GM23248 (cell line): ENCODE measurements around the gene ANKS3. TPM values are rescaled to one million over a fixed set of nuclear protein-coding genes. Genes with fewer than 3 reads are reported as not detected.

ENCODE experiments used
- DNase-seq: peaks from one replicate; pipeline ENCODE4 v3.0.0-alpha.2; 2015
- H2AFZ ChIP-seq: fragments of 200-600 bp; sonication (generic); 2 replicates; pipeline ENCODE4 v1.6.1; 2016; ENCODE audit warnings: antibody characterized with exemption
- H3F3A ChIP-seq: fragments of 200-600 bp; sonication (generic); 2 replicates; pipeline ENCODE4 v1.6.1; 2016; ENCODE audit warnings: mild to moderate bottlenecking, antibody characterized with exemption, mixed run types; ENCODE audit not compliant: insufficient read depth
- H3K27ac ChIP-seq: fragments of 200-600 bp; sonication (generic); 2 replicates; pipeline ENCODE4 v1.5.1; 2016; ENCODE audit warnings: mild to moderate bottlenecking
- H3K27me3 ChIP-seq: fragments of 200-600 bp; sonication (generic); replicated peaks from 2 replicates; pipeline ENCODE4 v1.6.1; 2016; ENCODE audit warnings: mild to moderate bottlenecking; ENCODE audit not compliant: insufficient read depth
- H3K36me3 ChIP-seq: fragments of 200-600 bp; sonication (generic); 2 replicates; pipeline ENCODE4 v1.6.1; 2016; ENCODE audit warnings: low read depth, mild to moderate bottlenecking
- H3K4me1 ChIP-seq: fragments of 200-600 bp; sonication (generic); 2 replicates; pipeline ENCODE4 v1.6.1; 2016; ENCODE audit warnings: mild to moderate bottlenecking; ENCODE audit not compliant: insufficient read depth
- H3K4me2 ChIP-seq: fragments of 200-600 bp; sonication (generic); one replicate; pipeline ENCODE4 v1.6.1; 2016; ENCODE audit warnings: mild to moderate bottlenecking; ENCODE audit not compliant: unreplicated experiment
- H3K4me3 ChIP-seq: fragments of 200-600 bp; sonication (generic); 2 replicates; pipeline ENCODE4 v1.5.1; 2016; ENCODE audit warnings: mild to moderate bottlenecking
- H3K79me2 ChIP-seq: fragments of 200-600 bp; sonication (generic); 2 replicates; pipeline ENCODE4 v1.6.1; 2016; ENCODE audit warnings: mild to moderate bottlenecking; ENCODE audit not compliant: insufficient read depth
- H3K9ac ChIP-seq: fragments of 200-600 bp; sonication (generic); 2 replicates; pipeline ENCODE4 v1.6.1; 2016; ENCODE audit warnings: mild to moderate bottlenecking
- H3K9me2 ChIP-seq: fragments of 200-600 bp; sonication (generic); 2 replicates; pipeline ENCODE4 v1.6.1; 2016; ENCODE audit warnings: mixed run types, mild to moderate bottlenecking, moderate library complexity; ENCODE audit not compliant: insufficient read depth
- H3K9me3 ChIP-seq: fragments of 200-600 bp; sonication (generic); one replicate; pipeline ENCODE4 v1.6.1; 2017; ENCODE audit warnings: low read depth
- H4K20me1 ChIP-seq: fragments of 200-600 bp; sonication (generic); 2 replicates; pipeline ENCODE4 v1.6.0; 2016; ENCODE audit not compliant: insufficient read depth
- EZH2 ChIP-seq: fragments of 200-600 bp; sonication (generic); IDR thresholded peaks from 2 replicates; pipeline ENCODE4 v1.6.1; 2018; ENCODE audit warnings: antibody characterized with exemption, mild to moderate bottlenecking; ENCODE audit not compliant: insufficient read depth, poor library complexity, severe bottlenecking
- EZH2phosphoT487 ChIP-seq: fragments of 200-600 bp; sonication (generic); IDR thresholded peaks from 2 replicates; pipeline ENCODE4 v1.6.1; 2018; ENCODE audit warnings: antibody characterized with exemption, moderate library complexity, mild to moderate bottlenecking, low read depth; ENCODE audit not compliant: insufficient read depth
- WGBS, 2 experiments: methylation state at CpG; one replicate each; pipeline ENCODE4 v1.1.6; 2015 to 2017; ENCODE audit warnings: low lambda C conversion rate in 2 of 2, low coverage in 1 of 2; ENCODE audit errors: missing lambda C conversion rate in 2 of 2; 5-methylcytosine and 5-hydroxymethylcytosine counted together
- in situ Hi-C: fragments of 300-500 bp; cut with MboI; formaldehyde crosslinking; loops from 2 replicates; pipeline ENCODE4 v1.15.0; 2020
- polyA plus RNA-seq: library from polyadenylated mRNA; unstranded; fragments of >200 nt; fragmentation: Nextera tagmentation; extraction: Ambion mirVana; gene quantifications from 2 replicates; pipeline ENCODE4 v1.2.1, GENCODE V29; 2016
- total RNA-seq: library from RNA; depleted of rRNA; stranded (reverse); fragments of >200 nt; shearing (Covaris generic); gene quantifications from 2 replicates; pipeline ENCODE4 v1.2.3, GENCODE V29; 2014

The ANKS3 gene
- total and polyA plus RNA-seq, 2 experiments from 2014 or later = 12.8 to 20.0 TPM

GRCh38 chr16:4752351-4753100 lies 18.5 kb upstream of the ANKS3 start:
- DNase-seq = no peak
- H3K4me3 ChIP-seq = no peak overlapping the region
- in situ Hi-C loops = no loop called here
- H3F3A ChIP-seq = no peaks in the 10 kb centered on the region
- no peaks in the 10 kb centered on the region for H3K9me3 ChIP-seq
- peaks cover 15% of the 10 kb centered on the region; the same call in 1 of the 2 replicates for H3K36me3 ChIP-seq
- peaks cover 16% of the 10 kb centered on the region; the same call in 1 of the 2 replicates for H3K79me2 ChIP-seq
- H4K20me1 ChIP-seq = no peaks in the 10 kb centered on the region
- no peak overlapping the region for H2AFZ ChIP-seq
- no peaks in the 10 kb centered on the region for H3K27me3 ChIP-seq
- H3K9ac ChIP-seq = no peak overlapping the region
- H3K9me2 ChIP-seq = no peaks in the 10 kb centered on the region
- TF ChIP-seq EZH2phosphoT487 (no peak), EZH2 (no peak)
- H3K27ac ChIP-seq = no peak overlapping the region
- 94 to 95% methylated on average over 41 to 44 of the region's 44 CpGs for WGBS, 2 experiments
- H3K4me2 ChIP-seq = no peak overlapping the region
- H3K4me1 ChIP-seq = no peaks in the 10 kb centered on the region

- Histone ChIP-seq H3K27me3 (no peaks in the 10 kb centered on the region), H3K4me3 (no peak overlapping the region), H3F3A (no peaks in the 10 kb centered on the region), H3K9me2 (no peaks in the 10 kb centered on the region), H4K20me1 (no peaks in the 10 kb centered on the region), H3K36me3 (peaks cover 11% of the 10 kb centered on the region; the same call in 1 of the 2 replicates), H3K4me2 (no peak overlapping the region), H3K27ac (no peak overlapping the region), H3K79me2 (0 out of 2 replicates have a peak, but pooled peaks cover 11% of the 10 kb centered on the region), H3K9me3 (no peaks in the 10 kb centered on the region), H3K9ac (no peak overlapping the region), H3K4me1 (no peaks in the 10 kb centered on the region), H2AFZ (no peak overlapping the region)
- in situ Hi-C loops = no loop called here
- 87 to 91% methylated on average over 8 of the region's 8 CpGs for WGBS, 2 experiments
- DNase-seq = no peak
- TF ChIP-seq EZH2phosphoT487 (no peak), EZH2 (no peak)
Measured at GRCh38 chr16:4750896-4751295, 16.8 kb upstream of the ANKS3 start.

DNA sequence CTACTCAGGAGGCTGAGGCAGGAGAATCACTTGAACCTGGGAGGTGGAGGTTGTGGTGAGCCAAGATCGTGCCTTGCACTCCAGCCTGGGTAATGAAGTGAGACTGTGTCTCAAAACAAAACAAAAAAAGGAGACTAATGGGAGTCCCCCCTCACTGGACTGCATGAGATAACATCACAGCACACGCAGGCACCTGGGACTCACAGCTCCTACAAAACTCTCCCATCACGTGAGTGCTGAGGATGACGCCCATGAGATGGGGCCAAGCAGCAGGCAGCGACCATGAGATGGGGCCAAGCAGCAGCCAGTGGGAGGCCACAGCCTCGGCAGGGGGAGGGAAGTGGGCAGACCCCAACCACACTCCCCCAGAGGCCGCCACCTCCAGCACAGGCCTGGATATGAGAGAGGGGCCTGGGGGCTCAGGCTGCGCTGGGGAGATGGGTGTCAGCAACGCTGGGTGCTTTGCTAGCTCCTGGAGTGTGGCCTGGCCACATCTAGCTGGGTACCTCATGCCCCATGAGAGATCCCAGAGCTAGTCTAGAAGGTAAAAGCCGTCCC lies 15.7 kb upstream of the ANKS3 start:
- H3K79me2 ChIP-seq = 0 out of 2 replicates have a peak, but pooled peaks cover 1% of the 10 kb centered on the region

GRCh38 chr16:4748682-4749411 lies 14.8 kb upstream of the ANKS3 start:
- 83 to 93% methylated on average over 12 to 16 of the region's 16 CpGs for WGBS, 2 experiments
- no peak overlapping the region for H3K4me3 ChIP-seq
- H3K9ac ChIP-seq = no peak overlapping the region
- no peaks in the 10 kb centered on the region for H3K9me2 ChIP-seq
- TF ChIP-seq EZH2phosphoT487 = no peak
- no peak for TF ChIP-seq EZH2
- H3K27ac ChIP-seq = no peak overlapping the region
- H3K27me3 ChIP-seq = no peaks in the 10 kb centered on the region
- no peaks in the 10 kb centered on the region for H4K20me1 ChIP-seq
- no peaks in the 10 kb centered on the region for H3F3A ChIP-seq
- no peaks in the 10 kb centered on the region for H3K9me3 ChIP-seq
- no peaks in the 10 kb centered on the region for H3K4me1 ChIP-seq
- no peak overlapping the region for H3K4me2 ChIP-seq
- H3K36me3 ChIP-seq = no peaks in the 10 kb centered on the region
- H3K79me2 ChIP-seq = no peaks in the 10 kb centered on the region
- no peak overlapping the region for H2AFZ ChIP-seq
- no peak for DNase-seq
- in situ Hi-C loops = no loop called here

More for the DNA sequence above, 15.7 kb upstream of the ANKS3 start:
- Histone ChIP-seq H3K9ac (no peak overlapping the region), H2AFZ (no peak overlapping the region), H3F3A (no peaks in the 10 kb centered on the region), H3K27me3 (no peaks in the 10 kb centered on the region), H3K4me3 (no peak overlapping the region), H3K9me2 (no peaks in the 10 kb centered on the region), H3K9me3 (no peaks in the 10 kb centered on the region), H3K4me1 (no peaks in the 10 kb centered on the region), H3K4me2 (no peak overlapping the region), H4K20me1 (no peaks in the 10 kb centered on the region), H3K27ac (no peak overlapping the region), H3K36me3 (peaks cover under 1% of the 10 kb centered on the region; the same call in 1 of the 2 replicates)
- in situ Hi-C loops = no loop called here
- TF ChIP-seq EZH2 = no peak
- TF ChIP-seq EZH2phosphoT487 = no peak
- 93% methylated on average over 9 to 10 of the region's 10 CpGs for WGBS, 2 experiments
- DNase-seq = no peak
